Transverse colon (tissue), 4 donors: ENCODE results near the gene LDLRAD4. TPM values are rescaled to one million over a fixed set of nuclear protein-coding genes. Genes with fewer than 3 reads are reported as not detected.

Experiments used
- DNase-seq: peaks from one replicate; pipeline ENCODE4 v3.0.0-alpha.2; 2019
- H3K27ac ChIP-seq, 4 donors: fragments of 200-600 bp; sonication (generic); 2 replicates each; pipeline ENCODE4 v1.5.1; 2016 to 2018; ENCODE audit warnings: inconsistent platforms in 4 of 4
- H3K27me3 ChIP-seq: fragments of 200-600 bp; sonication (generic); 2 replicates; pipeline ENCODE4 v1.5.1; 2017; ENCODE audit warnings: inconsistent platforms
- H3K36me3 ChIP-seq, 4 donors: fragments of 200-600 bp; sonication (generic); 2 replicates each; pipeline ENCODE4 v1.5.1; 2017 to 2019; ENCODE audit warnings: inconsistent platforms in 4 of 4
- H3K4me1 ChIP-seq, 4 donors: fragments of 200-600 bp; sonication (generic); 2 replicates each; pipeline ENCODE4 v1.5.1; 2017 to 2020; ENCODE audit warnings: inconsistent platforms in 4 of 4
- H3K4me3 ChIP-seq, 4 donors: fragments of 200-600 bp; sonication (generic); 1 replicate in 1 of 4; 2 replicates in 3 of 4; pipeline versions ENCODE4 v1.5.1 to v1.6.1; 2017 to 2019; ENCODE audit warnings: inconsistent platforms in 4 of 4
- H3K9me3 ChIP-seq, 2 donors: fragments of 200-600 bp; sonication (generic); 2 replicates each; pipeline ENCODE4 v1.5.1; 2017 to 2019; ENCODE audit warnings: inconsistent platforms in 2 of 2
- CTCF ChIP-seq, 5 experiments: fragments of 200-600 bp in 3 of 5; fragments of 450-650 bp in 2 of 5; sonication (generic) in 3 of 5; IDR thresholded peaks; 1 replicate in 2 of 5; 2 replicates in 3 of 5; pipeline ENCODE4 v1.5.1; 2016 to 2017; ENCODE audit warnings: antibody characterized with exemption in 5 of 5, inconsistent platforms in 3 of 5, mild to moderate bottlenecking in 2 of 5, moderate library complexity in 1 of 5
- EP300 ChIP-seq: sonication (generic); formaldehyde crosslinking; IDR thresholded peaks from one replicate; pipeline ENCODE4 v1.6.1; 2017; ENCODE audit warnings: antibody characterized with exemption, low read depth
- POLR2A ChIP-seq: fragments of 450-650 bp; IDR thresholded peaks from one replicate; pipeline ENCODE4 v1.6.1; 2016; ENCODE audit warnings: antibody characterized with exemption, mild to moderate bottlenecking, moderate library complexity
- POLR2AphosphoS5 ChIP-seq, 3 donors: sonication (generic); formaldehyde crosslinking; IDR thresholded peaks; one replicate each; pipeline ENCODE4 v1.6.1; 2016; ENCODE audit warnings: antibody characterized with exemption in 3 of 3
- WGBS, 2 donors: methylation state at CpG; one replicate each; pipeline ENCODE4 v1.1.5; 2018; ENCODE audit warnings: low coverage in 1 of 2; 5-methylcytosine and 5-hydroxymethylcytosine counted together
- in situ Hi-C, 4 donors: fragments of 200-750 bp; cut with MboI; loops; one replicate each; pipeline versions ENCODE4 v1.15.0 to v1.15.1; 2017; ENCODE audit warnings: low sequenced_read_pairs in 3 of 4, low pct_ligation_motif_present in 1 of 4, low pct_unique_long_range_greater_than_20kb in 1 of 4
- intact Hi-C: fragments of 100-400 bp; cut with DNase I; formaldehyde crosslinking; loops from one replicate; pipeline ENCODE4 v1.15.1; 2023; ENCODE audit warnings: low total_unique reads
- total RNA-seq, 4 donors: library from RNA; depleted of rRNA; stranded (reverse); fragments of >200 nt; gene quantifications; one replicate each; pipeline ENCODE4 v1.1.0, GENCODE V29; 2016

Gene LDLRAD4
- total RNA-seq: 100 to 1,000 TPM in 1 of 4 donors, 10 to 100 TPM in 3; 34.8 to 277 (median 60.6) TPM

GRCh38 chr18:13218368-13218991, at the start of gene LDLRAD4:
Gene LDLRAD4 (plus strand): TSS chr18:13218760.
- intact Hi-C loops: loop anchor here (5.0 kb wide), 1 partner anchor 414 kb away; no protein-coding TSS in a partner anchor
- Histone ChIP-seq H3K36me3 (no peaks in the 10 kb centered on the region), H3K27me3 (no peaks in the 10 kb centered on the region), H3K9me3 (no peaks in the 10 kb centered on the region), H3K4me1 (peaks cover 36 to 69% (median 54%) of the 10 kb centered on the region in 4 donors), H3K4me3 (peak within 1 kb of the TSS; percentile 66 to 83 (median 76)), H3K27ac (peak within 1 kb of the TSS; percentile 90 to 92 (median 92))
- WGBS, 2 donors: 3% methylated on average over 42 of the region's 57 CpGs; no CpG with 5 or more reads in 1 of the 2 donors
- in situ Hi-C loops: loop anchor here in 3 of 4 donors (25.0 kb wide), 2 partner anchors 319 to 419 kb away; no protein-coding TSS in a partner anchor
- TF ChIP-seq POLR2A: peak; percentile 36
- TF ChIP-seq EP300: no peak
- TF ChIP-seq CTCF (IDR thresholded peaks at IDR 0.05): no peak
- TF ChIP-seq POLR2AphosphoS5 (IDR thresholded peaks at IDR 0.05): peak in 2 of 3 donors; percentile 43 to 51
- DNase-seq: peak; percentile 59

- WGBS, 2 donors: 80 to 88% methylated on average over 7 to 14 of the region's 14 CpGs
- no peak for DNase-seq
- no peak overlapping the region for H3K27ac ChIP-seq
- H3K36me3 ChIP-seq: no peaks in the 10 kb centered on the region
- no peaks in the 10 kb centered on the region for H3K27me3 ChIP-seq
- in situ Hi-C loops (loop anchor here in 2 of 4 donors (25.0 kb wide), 2 partner anchors 136 to 436 kb away; no protein-coding TSS in a partner anchor), intact Hi-C loops (no loop called here)
- no peaks in the 10 kb centered on the region for H3K9me3 ChIP-seq
- H3K4me1 ChIP-seq: peaks cover 0 to 16% (median 5%) of the 10 kb centered on the region in 4 donors
- H3K4me3 ChIP-seq: no peak overlapping the region
- TF ChIP-seq POLR2A (no peak), EP300 (no peak), POLR2AphosphoS5 (IDR thresholded peaks at IDR 0.05) (no peak), CTCF (IDR thresholded peaks at IDR 0.05) (no peak)
These were observed 44.9 kb upstream of the LDLRAD4 start for GRCh38 chr18:13173578-13174145.

- no peak for DNase-seq
- 66 to 67% methylated on average over 7 to 8 of the region's 8 CpGs for WGBS, 2 donors
- H3K9me3 ChIP-seq: no peaks in the 10 kb centered on the region
- H3K27ac ChIP-seq: no peak overlapping the region
- no peak overlapping the region for H3K4me3 ChIP-seq
- H3K4me1 ChIP-seq: peaks cover 0 to 28% (median 16%) of the 10 kb centered on the region in 4 donors
- in situ Hi-C loops (no loop called here), intact Hi-C loops (no loop called here)
- no peaks in the 10 kb centered on the region for H3K36me3 ChIP-seq
- TF ChIP-seq EP300: no peak
- TF ChIP-seq POLR2A: no peak
- no peak for TF ChIP-seq POLR2AphosphoS5 (IDR thresholded peaks at IDR 0.05)
- no peaks in the 10 kb centered on the region for H3K27me3 ChIP-seq
These were observed 43.3 kb upstream of the LDLRAD4 start for GRCh38 chr18:13175266-13175665.

- Histone ChIP-seq H3K4me3 (no peak overlapping the region), H3K27ac (no peak overlapping the region), H3K27me3 (no peaks in the 10 kb centered on the region), H3K36me3 (no peaks in the 10 kb centered on the region), H3K4me1 (peaks cover 0 to 33% (median 19%) of the 10 kb centered on the region in 4 donors), H3K9me3 (no peaks in the 10 kb centered on the region)
- DNase-seq: no peak
- intact Hi-C loops: no loop called here
- 81 to 86% methylated on average over 3 to 6 of the region's 6 CpGs for WGBS, 2 donors
- no peak for TF ChIP-seq CTCF (IDR thresholded peaks at IDR 0.05)
- no peak for TF ChIP-seq POLR2AphosphoS5 (IDR thresholded peaks at IDR 0.05)
- no peak for TF ChIP-seq POLR2A
- no peak for TF ChIP-seq EP300
- in situ Hi-C loops: no loop called here
These were observed 42.8 kb upstream of the LDLRAD4 start for GRCh38 chr18:13175754-13176210.
